Endometrial microvascular endothelial cells (primary cell): ENCODE data around the gene RPS19. TPM values are rescaled to one million over a fixed set of nuclear protein-coding genes. Genes with fewer than 3 reads are reported as not detected.

Source experiments
- in situ Hi-C: cut with HindIII; loops from 2 replicates; pipeline ENCODE4 v1.10.0; 2017; ENCODE audit warnings: low sequenced_read_pairs, low pct_unique_long_range_greater_than_20kb; ENCODE audit errors: inconsistent ontology term
- total RNA-seq: library from RNA; depleted of rRNA; stranded (reverse); fragments of >200 nt; gene quantifications from one replicate; pipeline ENCODE4 v1.2.3, GENCODE V29; 2015; ENCODE audit errors: inconsistent ontology term

The RPS19 gene
- total RNA-seq, 1 donor from 2014 or later: 1,714 TPM

DNA sequence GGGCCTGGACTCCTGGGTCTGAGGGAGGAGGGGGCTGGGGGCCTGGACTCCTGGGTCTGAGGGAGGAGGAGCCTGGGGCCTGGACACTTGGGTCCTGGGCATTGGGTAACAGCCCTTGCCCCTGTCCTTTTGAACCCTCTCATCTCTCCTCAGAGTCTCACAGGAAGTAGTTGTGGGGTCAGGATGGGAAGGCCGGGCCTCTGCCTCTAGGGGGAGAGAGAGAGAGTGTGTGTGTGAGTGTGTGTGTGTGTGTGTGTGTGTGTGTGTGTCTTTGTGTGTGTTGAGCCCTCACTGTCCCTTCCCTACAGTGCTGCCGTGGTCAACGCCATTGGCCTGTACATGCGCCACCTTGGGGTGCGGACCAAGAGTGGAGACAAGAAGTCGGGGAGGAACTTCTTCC is 33.8 kb downstream of the RPS19 start:
- in situ Hi-C loops: no loop called here

DNA sequence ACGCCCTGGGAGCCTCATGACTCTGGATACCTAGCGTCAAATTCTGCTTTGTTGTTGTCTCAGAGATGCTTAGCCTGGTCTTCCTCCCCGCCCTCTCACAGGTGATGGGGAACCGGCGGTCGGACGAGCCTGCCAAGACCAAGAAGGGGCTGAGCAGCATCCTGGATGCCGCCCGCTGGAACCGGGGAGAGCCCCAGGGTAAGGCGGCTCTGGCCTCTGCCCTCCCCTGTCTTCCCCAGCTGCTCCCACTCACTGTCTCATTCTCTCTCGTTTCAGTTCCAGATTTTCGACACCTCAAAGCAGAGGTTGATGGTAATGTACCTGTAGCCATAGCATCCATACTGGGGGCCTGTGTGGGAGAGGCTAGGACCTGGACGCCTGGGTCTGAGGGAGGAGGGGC is 34.3 kb downstream of the RPS19 start:
- in situ Hi-C loops: no loop called here

DNA sequence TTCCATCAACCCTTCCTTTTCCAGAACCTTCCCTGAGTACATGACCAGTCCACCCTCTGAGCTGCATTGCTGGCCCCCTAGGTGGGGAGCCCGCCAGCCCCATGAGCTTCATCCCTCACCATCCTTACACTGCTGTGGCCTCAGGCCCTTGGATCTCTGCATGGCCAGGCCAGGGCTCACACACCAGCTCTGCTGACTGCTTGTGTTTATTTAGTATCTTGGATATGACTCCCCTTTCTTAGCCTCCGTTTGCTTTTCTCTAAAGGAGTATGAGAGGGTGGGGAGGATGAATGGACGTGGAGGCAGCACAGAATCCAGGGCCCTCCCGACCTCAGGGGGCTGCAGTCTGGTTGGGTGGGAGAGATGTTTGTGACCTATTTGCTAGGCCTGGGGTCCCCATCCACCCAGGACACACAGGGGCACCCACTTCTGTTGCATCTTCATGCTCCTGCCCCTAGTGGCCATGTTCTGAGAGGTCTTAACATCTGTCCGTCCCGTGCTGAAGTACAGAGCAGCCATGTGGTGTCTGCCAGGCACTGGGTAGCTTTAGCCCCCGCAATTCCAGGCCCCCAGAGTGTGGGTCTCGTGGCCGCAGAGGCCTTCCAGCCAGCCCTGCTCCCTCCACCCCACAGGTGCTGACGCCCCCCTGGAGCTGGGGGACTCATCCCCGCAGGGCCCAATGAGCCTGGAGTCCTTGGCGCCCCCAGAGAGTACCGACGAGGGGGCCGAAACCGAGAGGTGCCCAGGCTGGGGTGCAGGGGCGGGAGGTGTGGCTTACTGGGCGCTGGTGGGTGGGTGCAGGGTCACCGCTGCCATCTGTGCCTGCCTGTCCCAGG is 35.9 kb downstream of the RPS19 start:
- in situ Hi-C loops: no loop called here

DNA sequence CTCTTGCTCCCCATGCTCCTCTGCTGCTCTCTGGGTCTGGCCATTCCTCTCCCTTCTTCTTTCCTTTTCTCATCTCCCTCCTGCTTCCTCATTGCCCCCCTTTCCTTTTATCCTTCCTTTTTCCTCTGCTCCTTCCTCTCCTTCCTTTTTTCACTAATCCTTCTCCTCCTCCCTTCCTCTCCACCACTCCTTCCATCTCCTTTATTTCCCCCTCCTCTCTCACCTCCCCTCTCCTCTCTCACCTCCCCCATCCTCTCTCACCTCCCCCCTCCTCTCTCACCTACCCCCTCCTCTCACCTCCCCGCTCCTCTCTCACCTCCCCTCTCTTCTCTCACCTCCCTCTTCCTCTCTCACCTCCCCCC is 36.5 kb downstream of the RPS19 start:
- in situ Hi-C loops: no loop called here

DNA sequence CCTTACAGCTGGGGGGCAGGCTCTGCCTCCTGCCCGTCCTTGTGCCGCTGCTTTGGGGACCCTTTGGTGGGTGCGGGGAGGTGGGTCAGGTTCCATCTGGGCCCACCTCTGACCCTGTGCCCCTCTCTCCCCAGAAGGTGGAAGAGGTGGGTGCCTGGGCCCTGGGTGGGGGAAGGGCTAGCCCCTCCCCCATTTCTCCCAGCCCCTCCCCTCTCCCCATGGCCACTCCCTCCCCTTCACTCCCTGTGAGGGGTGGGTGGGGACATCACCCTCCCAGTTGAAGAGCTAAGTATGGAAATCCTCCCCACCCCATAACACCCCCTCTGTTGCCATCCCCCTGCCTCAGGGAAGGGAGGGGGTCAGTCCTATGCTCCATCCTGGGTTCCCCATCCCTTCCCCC is 37.1 kb downstream of the RPS19 start:
- in situ Hi-C loops: no loop called here

DNA sequence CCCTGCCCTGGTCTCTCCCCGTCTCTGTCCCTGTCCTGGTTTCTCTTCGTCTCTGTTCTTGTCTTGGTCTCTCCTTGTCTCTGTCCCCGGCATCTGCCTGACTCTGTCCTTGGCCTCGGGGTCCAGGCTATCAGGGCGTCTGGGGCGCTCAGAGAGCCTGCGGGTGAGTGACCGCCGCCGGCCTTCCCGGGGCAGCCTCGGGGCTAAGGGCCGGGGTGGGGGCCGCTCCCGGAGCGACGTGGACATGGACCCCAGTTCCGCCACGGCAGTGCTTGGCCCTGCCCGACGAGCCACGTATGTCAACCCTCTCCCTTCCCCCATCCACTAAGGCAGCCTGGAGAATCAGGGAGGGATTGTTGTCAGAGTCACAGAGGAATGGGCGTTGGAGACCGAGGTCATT is 37.8 kb downstream of the RPS19 start:
- in situ Hi-C loops: no loop called here

DNA sequence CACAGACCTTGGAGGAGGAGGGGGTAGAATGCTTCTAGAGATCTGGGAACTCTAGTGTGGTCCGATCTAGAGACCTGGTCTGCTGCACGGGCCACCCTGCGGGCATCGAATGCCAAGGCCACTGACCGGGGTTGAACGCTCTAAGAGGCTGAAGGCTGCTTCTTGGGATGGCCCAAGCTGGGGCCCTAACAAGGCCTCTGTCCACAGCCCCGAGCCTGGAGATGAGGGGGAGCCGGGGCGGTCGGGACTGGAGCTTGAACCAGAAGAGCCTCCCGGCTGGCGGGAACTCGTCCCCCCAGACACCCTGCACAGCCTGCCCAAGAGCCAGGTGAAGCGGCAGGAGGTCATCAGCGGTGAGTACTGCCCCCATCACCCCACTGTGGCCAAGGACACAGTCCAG is 38.2 kb downstream of the RPS19 start:
- in situ Hi-C loops: no loop called here

DNA sequence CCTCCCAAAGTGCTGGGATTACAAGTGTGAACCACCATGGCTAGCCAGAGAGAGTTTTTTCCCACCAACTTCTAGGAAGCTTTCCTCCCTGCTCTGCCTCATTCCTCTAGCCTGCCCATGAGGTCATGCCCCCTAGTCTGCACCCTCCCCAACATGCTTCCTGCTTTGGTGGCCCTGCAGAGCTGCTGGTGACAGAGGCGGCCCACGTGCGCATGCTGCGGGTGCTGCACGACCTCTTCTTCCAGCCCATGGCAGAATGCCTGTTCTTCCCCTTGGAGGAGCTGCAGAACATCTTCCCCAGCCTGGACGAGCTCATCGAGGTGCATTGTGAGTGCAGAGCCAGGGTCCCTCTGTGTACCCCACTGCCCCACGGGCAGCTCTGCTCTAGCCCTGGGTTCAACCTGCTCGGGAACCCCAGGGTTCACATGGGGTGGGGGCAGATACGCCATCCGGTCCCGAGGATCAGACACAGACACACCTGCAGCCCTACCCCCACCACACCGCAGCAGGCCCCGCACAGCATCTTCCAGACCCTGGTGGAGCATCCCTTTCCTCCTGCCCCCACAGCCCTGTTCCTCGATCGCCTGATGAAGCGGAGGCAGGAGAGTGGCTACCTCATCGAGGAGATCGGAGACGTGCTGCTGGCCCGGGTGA is 41.8 kb downstream of the RPS19 start:
- in situ Hi-C loops: no loop called here

DNA sequence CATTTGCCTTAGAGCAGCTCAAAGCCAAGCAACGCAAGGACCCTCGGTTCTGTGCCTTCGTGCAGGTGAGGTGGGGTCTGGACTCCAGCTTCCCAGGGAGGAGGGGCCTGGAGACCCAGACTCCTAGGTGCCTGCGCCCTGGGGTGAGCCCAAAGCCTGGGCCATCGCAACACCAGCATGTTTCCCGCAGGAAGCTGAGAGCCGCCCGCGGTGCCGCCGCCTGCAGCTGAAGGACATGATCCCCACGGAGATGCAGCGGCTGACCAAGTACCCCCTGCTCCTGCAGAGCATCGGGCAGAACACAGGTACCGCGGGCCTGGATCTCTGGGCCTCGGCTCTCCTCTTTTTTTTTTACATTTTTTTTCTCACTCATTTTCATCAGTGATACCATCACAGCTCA is 42.5 kb downstream of the RPS19 start:
- in situ Hi-C loops: no loop called here

DNA sequence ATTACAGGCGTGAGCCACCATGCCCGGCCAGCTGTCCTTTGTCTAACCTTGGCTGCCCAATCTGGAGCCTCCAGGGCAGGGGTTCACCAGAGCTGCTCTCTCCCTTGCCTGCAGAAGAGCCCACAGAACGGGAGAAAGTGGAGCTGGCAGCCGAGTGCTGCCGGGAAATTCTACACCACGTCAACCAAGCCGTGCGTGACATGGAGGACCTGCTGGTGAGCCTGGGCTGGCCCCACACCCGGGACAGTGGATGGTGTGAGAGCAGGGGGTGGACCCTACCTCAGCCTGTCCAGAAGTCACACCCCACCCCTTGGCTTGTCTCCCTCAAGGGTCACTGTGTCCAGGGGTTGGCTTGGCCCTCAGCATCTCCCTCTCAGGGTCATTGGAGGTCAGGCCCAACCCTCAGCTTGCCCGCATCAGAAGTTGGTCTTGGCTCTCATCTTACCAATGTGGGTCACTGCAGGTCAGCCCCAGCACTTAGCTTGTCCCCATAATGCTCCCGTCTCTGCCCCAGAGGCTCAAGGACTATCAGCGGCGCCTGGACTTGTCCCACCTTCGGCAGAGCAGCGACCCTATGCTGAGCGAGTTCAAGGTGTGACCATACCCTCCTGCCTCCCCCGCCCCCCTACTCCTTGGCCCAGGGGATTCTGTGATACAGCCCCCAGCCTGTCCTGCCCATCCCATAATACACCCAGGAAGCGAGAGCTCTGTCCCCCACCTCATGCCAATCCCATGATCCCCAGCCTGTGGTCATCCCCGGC is 43.3 kb downstream of the RPS19 start:
- in situ Hi-C loops: no loop called here

DNA sequence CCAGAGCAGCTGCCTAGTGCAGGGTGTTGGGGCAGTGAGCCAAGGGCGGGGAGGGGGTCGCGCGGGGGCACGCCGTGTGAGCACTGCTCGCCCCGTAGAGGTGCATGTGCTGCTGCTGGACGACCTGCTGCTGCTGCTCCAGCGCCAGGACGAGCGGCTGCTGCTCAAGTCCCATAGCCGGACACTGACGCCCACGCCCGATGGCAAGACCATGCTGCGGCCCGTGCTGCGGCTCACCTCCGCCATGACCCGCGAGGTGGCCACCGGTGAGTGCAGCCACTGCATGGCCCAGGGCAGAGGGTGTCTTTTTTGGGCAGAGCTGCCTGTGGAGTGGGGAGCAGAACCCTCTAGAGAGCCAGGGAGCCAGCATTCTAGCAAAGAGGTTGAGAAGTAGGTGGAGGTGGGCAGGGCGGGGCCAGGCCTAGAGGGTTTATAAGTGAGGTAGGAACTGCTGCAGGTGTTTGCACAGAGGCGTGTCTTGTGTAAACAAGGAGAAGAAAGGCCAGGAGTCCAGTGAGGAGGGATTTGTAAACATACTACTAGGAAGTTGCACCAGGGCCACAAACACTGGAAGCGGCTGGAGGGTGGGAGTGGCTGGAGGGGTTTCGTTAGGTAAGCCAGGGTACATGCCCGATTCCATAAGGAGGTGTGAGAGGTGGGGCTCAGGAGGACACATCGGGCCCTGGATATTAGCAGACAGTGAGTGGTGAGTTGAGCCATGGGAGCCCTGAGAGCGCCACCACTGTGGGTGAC is 44.2 kb downstream of the RPS19 start:
- in situ Hi-C loops: no loop called here

DNA sequence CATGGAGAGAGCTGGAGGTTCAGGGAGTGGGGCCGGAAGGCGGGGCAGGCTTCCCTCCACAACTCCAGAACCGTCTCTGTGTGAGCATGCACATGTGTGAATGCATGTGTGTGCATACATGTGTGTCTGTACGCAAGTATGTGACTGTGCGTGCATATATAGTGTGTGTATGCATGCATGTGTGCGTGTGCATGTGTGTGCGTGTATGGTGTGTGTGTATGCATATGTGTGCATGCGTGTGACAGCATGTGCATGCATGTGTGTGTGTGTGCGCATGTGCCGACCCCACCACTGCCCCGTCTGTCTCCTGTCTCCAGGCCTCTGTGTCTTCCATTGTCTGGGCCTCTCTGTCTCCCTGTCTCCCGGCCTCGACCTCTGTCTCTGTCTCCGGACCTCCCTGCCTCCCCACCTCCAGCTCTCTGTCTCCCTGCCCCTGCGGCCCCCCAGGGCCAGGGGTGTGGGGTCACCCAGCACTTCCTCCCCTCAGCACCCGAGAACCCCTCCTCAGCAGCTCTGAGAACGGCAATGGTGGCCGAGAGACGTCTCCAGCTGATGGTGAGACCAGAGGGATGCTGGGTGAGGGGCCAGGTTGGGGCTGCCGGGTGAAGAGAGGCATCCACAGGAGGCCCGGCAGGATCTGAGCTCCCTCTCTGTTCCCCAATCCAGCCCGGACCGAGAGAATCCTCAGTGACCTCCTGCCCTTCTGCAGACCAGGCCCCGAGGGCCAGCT is 45.4 kb downstream of the RPS19 start:
- in situ Hi-C loops: no loop called here

DNA sequence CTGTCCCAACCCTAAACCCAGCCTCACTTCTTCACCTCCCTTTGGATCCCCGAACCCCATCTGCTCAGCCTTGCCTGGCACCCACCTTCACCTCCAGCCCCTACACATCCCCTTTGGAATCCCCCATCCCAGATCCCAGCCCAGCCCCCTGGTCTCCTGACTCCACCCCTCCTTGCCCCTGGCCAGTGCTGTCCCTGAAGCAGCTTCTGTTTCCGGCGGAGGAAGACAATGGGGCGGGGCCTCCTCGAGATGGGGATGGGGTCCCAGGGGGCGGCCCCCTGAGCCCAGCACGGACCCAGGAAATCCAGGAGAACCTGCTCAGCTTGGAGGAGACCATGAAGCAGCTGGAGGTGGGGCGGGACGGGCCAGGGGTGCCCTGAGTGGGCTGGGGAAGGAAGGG is 46.2 kb downstream of the RPS19 start:
- in situ Hi-C loops: no loop called here

DNA sequence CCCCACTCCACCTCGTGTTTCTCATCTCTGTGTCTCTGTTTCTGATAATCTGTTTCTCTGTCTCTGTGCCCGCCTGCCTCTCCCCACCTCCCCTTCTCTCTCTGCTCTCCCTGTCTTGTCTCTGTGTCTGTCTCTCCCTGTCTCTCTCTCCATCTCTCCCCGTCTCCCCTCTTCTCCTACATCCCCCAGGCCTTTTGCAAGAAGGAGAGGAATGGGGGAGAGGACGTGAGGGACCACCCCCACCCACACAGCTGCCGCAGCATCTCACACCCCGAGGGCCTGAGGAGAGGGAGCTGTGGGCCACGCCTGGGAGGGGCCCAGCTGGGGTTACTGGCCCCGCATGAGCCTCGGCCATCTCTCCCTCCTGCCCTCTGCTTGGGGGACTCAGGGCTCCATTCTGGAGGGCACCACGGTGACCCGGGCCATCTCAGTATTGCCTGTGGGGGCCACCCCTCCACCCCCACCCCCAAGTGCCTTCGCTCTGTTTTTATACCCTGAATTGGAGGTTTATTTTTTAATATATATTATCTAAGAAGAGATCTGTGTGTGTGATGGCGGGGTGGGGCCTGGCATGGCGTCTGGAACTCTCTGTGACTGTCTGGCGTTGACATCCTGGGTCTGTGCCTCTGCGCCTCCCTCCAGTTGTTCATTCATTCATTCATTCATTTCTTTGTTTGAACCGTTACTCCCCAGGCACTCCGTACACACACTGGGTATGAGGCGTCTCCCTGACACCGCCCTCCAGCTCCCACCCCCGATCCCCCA is 47.0 kb downstream of the RPS19 start:
- in situ Hi-C loops: no loop called here

DNA sequence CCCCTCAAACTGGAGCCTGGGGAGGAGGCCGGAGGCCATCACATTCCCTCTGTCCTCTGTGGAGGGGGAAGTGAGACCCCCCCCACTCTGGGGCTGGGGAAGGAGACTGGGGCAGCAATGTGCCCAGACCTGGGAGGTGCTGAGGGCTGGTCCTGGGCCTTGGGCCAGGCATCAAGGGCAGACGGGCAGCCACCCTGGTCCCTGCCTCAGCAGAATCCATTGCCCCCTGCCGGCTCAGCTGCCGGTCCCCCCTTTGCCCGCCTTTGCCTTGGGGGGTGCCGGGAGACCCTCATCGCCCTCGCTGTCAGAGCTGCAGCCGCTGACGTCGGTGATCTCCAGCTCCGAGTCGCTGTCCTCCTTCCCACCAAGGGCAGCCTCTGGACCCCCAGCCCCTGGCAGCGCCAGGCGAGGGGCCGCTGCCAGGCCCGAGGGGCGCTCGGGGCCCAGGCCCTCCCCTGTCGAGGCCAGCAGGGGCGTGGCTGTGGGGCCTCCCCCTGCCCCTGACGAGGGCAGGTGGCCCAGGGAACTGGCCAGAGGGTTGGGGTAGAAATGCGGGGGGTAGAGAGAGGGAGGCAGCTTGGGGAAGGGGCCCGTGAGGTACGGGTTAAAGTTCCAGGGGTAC is 48.0 kb downstream of the RPS19 start:
- in situ Hi-C loops: no loop called here

DNA sequence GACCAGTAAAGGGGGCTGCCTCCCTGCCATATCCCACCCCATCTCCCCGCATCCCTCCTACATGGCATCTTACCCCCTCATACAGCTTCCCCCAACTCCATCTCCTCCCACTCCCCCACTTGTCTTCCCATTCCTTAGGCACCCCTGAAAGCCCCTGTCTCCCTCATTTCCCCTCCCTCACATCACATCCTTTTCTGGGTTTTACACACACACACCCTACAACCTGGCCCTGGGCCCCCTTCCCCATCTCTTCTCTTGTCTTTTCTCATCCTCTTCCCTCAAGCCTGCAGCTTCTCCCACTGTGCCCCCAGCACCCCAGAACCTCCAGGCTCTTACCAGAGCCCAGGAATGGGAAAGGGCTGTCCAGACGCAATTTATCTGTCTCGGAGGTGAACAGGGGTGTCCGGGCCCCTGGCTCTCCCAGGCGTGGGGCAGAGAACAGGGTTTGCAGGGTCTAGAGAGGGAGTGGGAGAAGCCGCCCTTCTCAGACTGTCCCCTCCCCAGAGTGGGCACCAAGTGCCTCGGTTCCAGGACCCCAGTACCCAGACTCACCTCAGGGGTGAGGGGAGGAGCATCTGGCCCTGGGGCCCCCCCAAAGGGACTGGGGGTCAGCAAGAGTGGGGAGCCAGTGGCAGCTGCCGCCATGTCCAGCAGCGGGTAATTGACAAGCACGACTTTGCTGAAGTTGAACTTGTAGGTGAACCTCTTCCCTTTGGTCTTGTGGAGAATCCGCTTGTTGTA is 48.8 kb downstream of the RPS19 start:
- in situ Hi-C loops: no loop called here

DNA sequence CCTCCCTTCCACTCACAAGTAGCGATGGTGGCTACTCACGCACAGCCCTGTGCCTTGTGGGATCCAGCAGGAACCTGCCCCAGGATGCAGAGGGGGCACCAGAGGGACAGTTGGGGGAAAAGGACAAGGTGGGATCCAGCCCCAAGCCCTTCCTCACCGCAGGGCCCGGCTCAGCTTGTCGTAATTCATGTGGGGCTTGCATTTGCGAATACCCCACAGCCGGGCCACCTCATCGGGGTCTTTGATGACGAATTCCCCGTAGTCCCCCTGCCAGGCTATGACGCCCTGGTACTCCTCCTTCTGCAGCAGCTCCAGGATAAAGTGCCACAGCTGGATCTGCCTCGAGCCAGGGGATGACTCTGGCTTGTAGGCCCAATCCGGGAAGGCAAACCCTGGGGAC is 49.7 kb downstream of the RPS19 start:
- in situ Hi-C loops: no loop called here
